Erythroblast (primary cell): ENCODE results near the gene SERPINB13.

Experiments used
- DNase-seq, 2 experiments: peaks; one replicate each; lab custom pipeline; 2025; lab: John Stamatoyannopoulos, UW
- GATA1 ChIP-seq: IDR thresholded peaks from 2 replicates; pipeline ENCODE4 v1.6.1; 2011; ENCODE audit warnings: low read depth, mild to moderate bottlenecking, control low read depth, low read length, moderate library complexity
- POLR2A ChIP-seq: IDR thresholded peaks from 2 replicates; pipeline ENCODE4 v1.6.1; 2011; ENCODE audit warnings: mild to moderate bottlenecking, low read length

Gene SERPINB13

DNA sequence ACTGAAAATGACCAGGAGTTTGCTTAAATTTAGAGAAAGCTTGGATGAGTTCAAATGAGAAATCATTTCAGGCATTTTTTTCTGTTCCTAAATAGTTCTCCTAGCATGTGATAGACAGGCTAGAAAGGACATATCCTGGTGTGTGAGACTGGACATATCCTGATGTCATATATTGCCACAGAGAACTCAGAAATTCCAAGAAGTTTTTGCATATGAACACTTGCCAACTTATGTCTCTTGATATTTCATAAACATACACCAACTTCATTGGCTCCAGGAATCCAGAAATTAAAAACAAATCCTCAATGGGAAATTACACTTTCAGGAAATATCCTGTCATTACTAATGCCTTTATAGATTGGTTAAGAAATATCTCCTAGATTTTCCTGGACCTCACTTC lies 59.8 kb downstream of the SERPINB13 start:
- TF ChIP-seq POLR2A (no peak), GATA1 (no peak)
- DNase-seq = no peak

DNA sequence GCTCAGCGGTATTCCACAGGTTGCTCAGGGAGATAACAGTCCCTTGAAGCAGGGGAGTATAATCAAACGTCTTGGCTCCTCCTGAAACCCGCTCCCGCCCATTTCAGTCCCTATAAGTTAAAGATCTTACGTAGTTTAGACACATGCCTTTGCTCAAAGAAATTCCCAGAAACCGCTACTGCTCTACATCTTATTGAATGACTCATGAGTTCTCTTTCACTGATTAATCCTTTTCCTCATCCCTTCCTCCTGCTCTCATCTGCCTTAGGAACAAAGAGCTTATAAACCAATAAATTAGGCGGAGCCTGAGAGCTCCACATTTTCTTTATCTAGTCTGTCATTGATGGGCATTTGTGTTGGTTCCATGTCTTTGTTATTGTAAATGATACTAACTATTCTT lies 61.1 kb downstream of the SERPINB13 start:
- DNase-seq = no peak
- TF ChIP-seq POLR2A = no peak
- TF ChIP-seq GATA1 = no peak
